ENCODE data around the gene NLK.

DNA sequence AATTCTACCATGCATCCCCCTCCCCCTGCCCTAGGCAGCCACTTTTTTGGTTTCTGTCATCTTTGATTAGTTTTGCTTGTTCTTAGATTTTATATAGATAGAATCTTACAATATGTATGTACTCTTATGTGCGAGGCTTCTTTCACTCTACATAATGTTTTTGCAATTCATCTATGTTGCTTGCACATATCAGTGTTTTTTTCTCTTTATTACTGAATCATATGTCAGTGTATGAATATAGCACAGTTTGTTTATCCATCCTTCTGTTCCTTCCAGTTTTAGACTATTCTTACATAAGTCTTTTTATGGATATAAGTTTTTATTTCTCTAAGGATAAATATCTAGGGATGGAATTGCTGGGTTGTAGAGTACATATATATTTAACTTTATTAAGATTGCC is 26.6 kb downstream of the NLK start:
- TF ChIP-seq POLR2A (IDR thresholded peaks at IDR 0.05), result no peak
- no peak for TF ChIP-seq CTCF (IDR thresholded peaks at IDR 0.05)

Measured in body of pancreas (tissue), 4 donors.